CD4-positive, alpha-beta T cell treated with Interleukin-4 for 1 hour (primary cell): ENCODE data around the gene MAGI1.
"Not testable (repeated sequence)": the region's sequence is repeated elsewhere in the genome, so short reads cannot be mapped to it uniquely, and the experiment has no call there.

Source experiments
- DNase-seq, 2 donors: peaks; one replicate each; pipeline ENCODE4 v3.0.0-alpha.2; 2020 to 2022

MAGI1 gene

GRCh38 chr3:65576966-65577365 is 461.8 kb downstream of the MAGI1 start:
- no peak for DNase-seq

- no peak for DNase-seq
Measured at GRCh38 chr3:65576228-65576627, 462.5 kb downstream of the MAGI1 start.

- no peak for DNase-seq
Measured at GRCh38 chr3:65575376-65575840, 463.3 kb downstream of the MAGI1 start.

GRCh38 chr3:65573548-65574116 is 465.1 kb downstream of the MAGI1 start:
- no peak for DNase-seq

GRCh38 chr3:65572175-65572777 is 466.4 kb downstream of the MAGI1 start:
- DNase-seq: no peak

GRCh38 chr3:65569845-65570405 is 468.8 kb downstream of the MAGI1 start:
- DNase-seq: no peak

GRCh38 chr3:65569129-65569528 is 469.6 kb downstream of the MAGI1 start:
- no peak for DNase-seq

GRCh38 chr3:65568497-65568896 is 470.2 kb downstream of the MAGI1 start:
- no peak for DNase-seq

GRCh38 chr3:65565744-65566143 is 473.0 kb downstream of the MAGI1 start:
- DNase-seq: not testable (repeated sequence)

GRCh38 chr3:65564483-65564882 is 474.2 kb downstream of the MAGI1 start:
- no peak for DNase-seq

GRCh38 chr3:65563861-65564260 is 474.9 kb downstream of the MAGI1 start:
- DNase-seq: no peak

GRCh38 chr3:65562447-65562846 is 476.3 kb downstream of the MAGI1 start:
- no peak for DNase-seq

- no peak for DNase-seq
Measured at GRCh38 chr3:65561617-65562016, 477.1 kb downstream of the MAGI1 start.

GRCh38 chr3:65560901-65561300 is 477.8 kb downstream of the MAGI1 start:
- no peak for DNase-seq

- DNase-seq: no peak
Measured at GRCh38 chr3:65560133-65560532, 478.6 kb downstream of the MAGI1 start.

- no peak for DNase-seq
Measured at GRCh38 chr3:65559643-65560042, 479.1 kb downstream of the MAGI1 start.

- DNase-seq: no peak
Measured at GRCh38 chr3:65558826-65559225, 479.9 kb downstream of the MAGI1 start.

- DNase-seq: no peak
Measured at GRCh38 chr3:65557899-65558564, 480.7 kb downstream of the MAGI1 start.

GRCh38 chr3:65556934-65557577 is 481.7 kb downstream of the MAGI1 start:
- DNase-seq: no peak

GRCh38 chr3:65552434-65552833 is 486.3 kb downstream of the MAGI1 start:
- DNase-seq: no peak

GRCh38 chr3:65551945-65552344 is 486.8 kb downstream of the MAGI1 start:
- DNase-seq: no peak

- no peak for DNase-seq
Measured at GRCh38 chr3:65550137-65550536, 488.6 kb downstream of the MAGI1 start.

GRCh38 chr3:65549626-65549959 is 489.1 kb downstream of the MAGI1 start:
- DNase-seq: no peak
